GM23248 (cell line): ENCODE measurements around the gene HBB.

Experiments
- EZH2 ChIP-seq: fragments of 200-600 bp; sonication (generic); IDR thresholded peaks from 2 replicates; pipeline ENCODE4 v1.6.1; 2018; ENCODE audit warnings: antibody characterized with exemption, mild to moderate bottlenecking; ENCODE audit not compliant: insufficient read depth, poor library complexity, severe bottlenecking
- EZH2phosphoT487 ChIP-seq: fragments of 200-600 bp; sonication (generic); IDR thresholded peaks from 2 replicates; pipeline ENCODE4 v1.6.1; 2018; ENCODE audit warnings: antibody characterized with exemption, moderate library complexity, mild to moderate bottlenecking, low read depth; ENCODE audit not compliant: insufficient read depth

GRCh38 chr11:5274395-5274794 lies 47.5 kb upstream of the HBB start:
- TF ChIP-seq EZH2phosphoT487 = no peak
- no peak for TF ChIP-seq EZH2
